GM10248 (cell line): Measurements from ENCODE around the gene FAM171A1.

ENCODE experiments used
- CTCF ChIA-PET: fragments of 300-600 bp; sonication (Branson Sonifier 250); formaldehyde crosslinking; extraction: SDS; loops from one replicate; lab custom pipeline; 2021; ENCODE audit warnings: antibody characterized with exemption; lab: Yijun Ruan, JAX
- POLR2A ChIA-PET: fragments of 350-650 bp; sonication (Branson Sonifier 250); formaldehyde crosslinking; extraction: SDS; loops from one replicate; lab custom pipeline; 2020; ENCODE audit warnings: antibody characterized with exemption; lab: Yijun Ruan, JAX
- DNase-seq: peaks from one replicate; pipeline ENCODE4 v3.0.0; 2012; ENCODE audit errors: extremely low spot score
- TF ChIP-seq, protein P1 (sequence below): IDR thresholded peaks from 2 replicates; pipeline ENCODE4 v1.5.1; 2012; ENCODE audit warnings: mild to moderate bottlenecking, low read depth; ENCODE audit errors: extremely low read depth, missing control alignments, control extremely low read depth

The FAM171A1 gene

DNA sequence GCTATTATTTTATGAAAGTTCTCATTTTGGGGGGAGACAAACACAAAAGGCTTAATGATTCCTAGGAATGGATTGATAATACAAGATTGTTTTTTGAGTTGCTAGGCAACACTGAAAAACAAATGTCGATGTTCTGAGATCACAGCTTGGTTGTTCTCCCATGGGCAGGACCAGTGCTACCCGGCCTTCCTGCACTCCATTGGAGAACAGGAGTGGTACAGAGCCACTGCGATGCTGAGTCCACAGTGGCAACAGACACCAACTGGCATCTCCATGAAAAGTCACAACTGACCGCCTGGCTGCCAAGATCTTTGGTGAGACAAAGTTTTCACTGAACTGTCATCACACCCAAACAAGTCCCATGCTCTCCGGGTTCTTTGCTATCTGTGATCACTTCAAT is 133.7 kb downstream of the FAM171A1 start:
- ChIA-PET POLR2A (no interaction called here), CTCF (interaction anchor here (1.5 kb wide), 1 partner anchor 13 kb away, joined by 3 read pairs; no protein-coding TSS in a partner anchor)
- TF ChIP-seq, protein P1, sequence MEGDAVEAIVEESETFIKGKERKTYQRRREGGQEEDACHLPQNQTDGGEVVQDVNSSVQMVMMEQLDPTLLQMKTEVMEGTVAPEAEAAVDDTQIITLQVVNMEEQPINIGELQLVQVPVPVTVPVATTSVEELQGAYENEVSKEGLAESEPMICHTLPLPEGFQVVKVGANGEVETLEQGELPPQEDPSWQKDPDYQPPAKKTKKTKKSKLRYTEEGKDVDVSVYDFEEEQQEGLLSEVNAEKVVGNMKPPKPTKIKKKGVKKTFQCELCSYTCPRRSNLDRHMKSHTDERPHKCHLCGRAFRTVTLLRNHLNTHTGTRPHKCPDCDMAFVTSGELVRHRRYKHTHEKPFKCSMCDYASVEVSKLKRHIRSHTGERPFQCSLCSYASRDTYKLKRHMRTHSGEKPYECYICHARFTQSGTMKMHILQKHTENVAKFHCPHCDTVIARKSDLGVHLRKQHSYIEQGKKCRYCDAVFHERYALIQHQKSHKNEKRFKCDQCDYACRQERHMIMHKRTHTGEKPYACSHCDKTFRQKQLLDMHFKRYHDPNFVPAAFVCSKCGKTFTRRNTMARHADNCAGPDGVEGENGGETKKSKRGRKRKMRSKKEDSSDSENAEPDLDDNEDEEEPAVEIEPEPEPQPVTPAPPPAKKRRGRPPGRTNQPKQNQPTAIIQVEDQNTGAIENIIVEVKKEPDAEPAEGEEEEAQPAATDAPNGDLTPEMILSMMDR, result no peak
- DNase-seq, result no peak

DNA sequence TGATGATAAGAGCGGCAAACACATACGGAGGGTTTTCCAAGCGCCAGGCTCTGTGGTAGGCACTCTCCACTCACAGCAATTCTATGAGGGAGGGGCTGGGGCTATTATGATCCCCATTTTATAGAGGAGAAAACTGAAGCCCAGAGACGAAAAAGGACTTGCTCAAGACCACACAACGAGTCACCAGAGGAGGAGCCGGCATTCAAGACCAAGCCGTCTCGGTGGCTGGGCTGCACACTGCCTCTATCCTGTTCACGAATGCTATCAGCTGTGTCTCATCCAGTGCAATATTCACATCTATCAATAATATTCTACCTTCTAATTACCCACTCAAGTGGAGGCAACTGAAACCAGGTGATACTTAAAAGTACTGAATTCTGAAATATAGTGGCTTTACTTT is 134.7 kb downstream of the FAM171A1 start:
- TF ChIP-seq, protein P1, result no peak
- POLR2A ChIA-PET, result no interaction called here
- DNase-seq, result no peak
- CTCF ChIA-PET, result no interaction called here

- DNase-seq, result no peak
- POLR2A ChIA-PET, result no interaction called here
- TF ChIP-seq, protein P1, result no peak
- CTCF ChIA-PET, result interaction anchor here (1.5 to 2.5 kb wide), 2 partner anchors 12 to 34 kb away, joined by 3 to 7 read pairs; no protein-coding TSS in a partner anchor
Observed at GRCh38 chr10:15232279-15232678, 138.8 kb downstream of the FAM171A1 start.

- no peak for DNase-seq
- CTCF ChIA-PET, result interaction anchor here (1.4 to 1.5 kb wide), 2 partner anchors 10 to 35 kb away, joined by 3 to 4 read pairs; no protein-coding TSS in a partner anchor
- POLR2A ChIA-PET, result no interaction called here
- TF ChIP-seq, protein P1, result no peak
Observed at GRCh38 chr10:15231426-15231825, 139.7 kb downstream of the FAM171A1 start.

DNA sequence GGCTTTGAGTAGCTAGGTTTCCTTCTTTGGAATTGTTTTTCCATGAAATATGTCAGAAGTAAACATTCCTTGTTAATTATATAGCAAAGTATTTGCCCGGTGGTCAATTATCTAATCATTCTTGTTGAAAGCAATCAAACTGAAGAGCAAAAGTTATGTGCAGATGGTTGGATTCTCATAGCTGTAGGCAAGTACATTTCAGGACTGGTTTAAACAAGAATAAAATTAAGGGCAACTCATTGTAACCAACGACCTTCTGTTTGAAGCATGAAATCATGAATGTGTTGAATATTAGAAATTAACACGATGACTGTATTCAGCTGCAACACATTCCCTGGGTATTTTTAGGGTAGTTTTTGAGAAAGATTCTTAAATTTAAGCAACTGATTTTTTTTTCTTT is 140.8 kb downstream of the FAM171A1 start:
- ChIA-PET POLR2A (no interaction called here), CTCF (interaction anchor here (1.0 to 1.4 kb wide), 6 partner anchors 9 to 355 kb away, joined by 3 to 5 read pairs (median 4); no protein-coding TSS in a partner anchor)
- TF ChIP-seq, protein P1, result no peak
- DNase-seq, result no peak

- CTCF ChIA-PET, result no interaction called here
Observed at GRCh38 chr10:15229268-15229667, 141.8 kb downstream of the FAM171A1 start.

More at GRCh38 chr10:15229268-15229667, 141.8 kb downstream of the FAM171A1 start:
- POLR2A ChIA-PET, result no interaction called here
- TF ChIP-seq, protein P1, result no peak
- DNase-seq, result no peak
